Stomach smooth muscle (tissue), 2 donors: ENCODE results near the gene FGF7.
"Not testable (repeated sequence)": the region's sequence is repeated elsewhere in the genome, so short reads cannot be mapped to it uniquely, and the experiment has no call there.

Source experiments
- H3K27ac ChIP-seq: one replicate; pipeline ENCODE4 v1.7.0; 2013; ENCODE audit warnings: mild to moderate bottlenecking, low read length, inconsistent platforms
- H3K27me3 ChIP-seq, 2 donors: one replicate each; pipeline ENCODE4 v1.7.0; 2013; ENCODE audit warnings: low read length in 2 of 2; ENCODE audit not compliant: insufficient read depth in 2 of 2, control insufficient read depth in 1 of 2
- H3K36me3 ChIP-seq, 2 donors: one replicate each; pipeline ENCODE4 v1.7.0; 2013; ENCODE audit warnings: low read length in 2 of 2; ENCODE audit not compliant: control insufficient read depth in 2 of 2, insufficient read depth in 2 of 2
- H3K4me1 ChIP-seq: one replicate; pipeline ENCODE4 v1.7.0; 2013; ENCODE audit warnings: low read length; ENCODE audit not compliant: control insufficient read depth, insufficient read depth
- H3K4me3 ChIP-seq, 2 donors: one replicate each; pipeline ENCODE4 v1.7.0; 2013; ENCODE audit warnings: low read length in 2 of 2
- H3K9ac ChIP-seq, 2 donors: one replicate each; pipeline ENCODE4 v1.7.0; 2013; ENCODE audit warnings: low read length in 2 of 2, mild to moderate bottlenecking in 1 of 2
- H3K9me3 ChIP-seq, 2 donors: one replicate each; pipeline ENCODE4 v1.7.0; 2013; ENCODE audit warnings: low read length in 2 of 2; ENCODE audit not compliant: control insufficient read depth in 2 of 2
- donor health status: healthy.
- donor health status: Pancreatic carcinoma.

Gene FGF7, protein sequence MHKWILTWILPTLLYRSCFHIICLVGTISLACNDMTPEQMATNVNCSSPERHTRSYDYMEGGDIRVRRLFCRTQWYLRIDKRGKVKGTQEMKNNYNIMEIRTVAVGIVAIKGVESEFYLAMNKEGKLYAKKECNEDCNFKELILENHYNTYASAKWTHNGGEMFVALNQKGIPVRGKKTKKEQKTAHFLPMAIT

DNA sequence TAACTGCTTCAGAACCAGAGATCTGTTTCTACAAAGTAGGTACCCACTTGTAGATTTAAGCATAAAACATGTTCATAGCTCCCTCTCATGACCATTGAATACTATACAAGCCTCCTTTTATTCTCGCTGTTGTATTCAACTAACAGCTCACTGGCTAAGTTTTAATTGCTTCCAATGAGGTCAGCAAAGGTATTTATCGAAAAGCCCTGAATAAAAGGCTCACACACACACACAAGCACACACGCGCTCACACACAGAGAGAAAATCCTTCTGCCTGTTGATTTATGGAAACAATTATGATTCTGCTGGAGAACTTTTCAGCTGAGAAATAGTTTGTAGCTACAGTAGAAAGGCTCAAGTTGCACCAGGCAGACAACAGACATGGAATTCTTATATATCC lies at the start of gene FGF7:
FGF7 (plus strand) TSS at position 222 of the 400 bp plus-strand sequence. CDS start 1,056 bp downstream, outside the sequence.
- Histone ChIP-seq H3K27ac (peak within 1 kb of the TSS; percentile 64), H3K36me3 (no peaks in the 10 kb centered on the region), H3K9ac (peak within 1 kb of the TSS; percentile 63 to 79), H3K4me1 (no peaks in the 10 kb centered on the region), H3K9me3 (no peaks in the 10 kb centered on the region), H3K27me3 (no peaks in the 10 kb centered on the region), H3K4me3 (peak within 1 kb of the TSS; percentile 77 to 86)

GRCh38 chr15:49379996-49380395 lies 43.0 kb upstream of the FGF7 start:
- no peaks in the 10 kb centered on the region for H3K27me3 ChIP-seq

GRCh38 chr15:49380912-49381311 lies 42.1 kb upstream of the FGF7 start:
- Histone ChIP-seq H3K36me3 (no peaks in the 10 kb centered on the region), H3K27me3 (no peaks in the 10 kb centered on the region), H3K9me3 (no peaks in the 10 kb centered on the region), H3K27ac (no peak overlapping the region), H3K9ac (no peak overlapping the region), H3K4me1 (no peaks in the 10 kb centered on the region), H3K4me3 (no peak overlapping the region)

More at GRCh38 chr15:49379996-49380395, 43.0 kb upstream of the FGF7 start:
- no peak overlapping the region for H3K4me3 ChIP-seq
- no peaks in the 10 kb centered on the region for H3K4me1 ChIP-seq
- H3K9ac ChIP-seq, result no peak overlapping the region
- no peaks in the 10 kb centered on the region for H3K36me3 ChIP-seq
- H3K27ac ChIP-seq, result no peak overlapping the region
- no peaks in the 10 kb centered on the region for H3K9me3 ChIP-seq

DNA sequence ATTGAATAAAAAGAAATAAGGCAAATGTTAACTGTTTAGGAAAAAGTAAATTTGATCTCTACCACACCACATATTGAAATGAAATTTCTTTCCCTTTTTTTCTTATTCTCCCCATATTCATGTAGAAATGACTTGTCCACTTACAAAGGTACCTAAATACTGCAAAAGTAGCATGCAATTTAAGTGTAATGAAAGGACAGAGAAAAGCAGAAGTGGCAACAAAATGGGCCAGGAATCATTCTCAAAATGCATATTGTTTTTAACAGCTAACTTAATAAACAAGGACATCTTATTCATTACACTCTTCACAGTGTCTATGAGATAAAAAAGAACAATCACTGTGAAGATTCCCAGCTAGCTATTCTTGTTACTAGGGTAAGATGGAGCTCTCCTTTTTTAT lies 40.6 kb upstream of the FGF7 start:
- Histone ChIP-seq H3K4me3 (no peak overlapping the region), H3K36me3 (no peaks in the 10 kb centered on the region), H3K27ac (no peak overlapping the region), H3K27me3 (no peaks in the 10 kb centered on the region), H3K9me3 (no peaks in the 10 kb centered on the region), H3K9ac (no peak overlapping the region), H3K4me1 (no peaks in the 10 kb centered on the region)

DNA sequence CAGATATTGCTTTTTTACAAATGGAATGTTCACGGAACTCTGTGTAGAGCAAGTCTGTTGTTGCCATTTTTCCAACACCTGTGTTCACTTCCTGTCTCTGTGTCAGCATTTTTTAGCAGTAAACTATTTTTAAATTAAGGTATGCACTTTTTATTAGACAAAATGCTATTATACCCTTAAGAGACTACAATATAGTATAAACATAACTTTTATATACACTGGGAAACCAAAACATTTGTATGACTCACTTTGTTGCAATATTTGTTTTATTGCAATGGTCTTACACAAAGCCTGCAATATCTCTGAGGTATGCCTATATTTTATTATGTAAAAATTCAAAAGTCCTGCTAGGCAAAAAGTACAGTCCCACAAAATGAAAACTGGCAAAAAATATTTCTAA lies 39.8 kb upstream of the FGF7 start:
- Histone ChIP-seq H3K27me3 (no peaks in the 10 kb centered on the region), H3K36me3 (no peaks in the 10 kb centered on the region), H3K9ac (no peak overlapping the region), H3K4me1 (no peaks in the 10 kb centered on the region), H3K27ac (no peak overlapping the region), H3K4me3 (no peak overlapping the region), H3K9me3 (no peaks in the 10 kb centered on the region)

DNA sequence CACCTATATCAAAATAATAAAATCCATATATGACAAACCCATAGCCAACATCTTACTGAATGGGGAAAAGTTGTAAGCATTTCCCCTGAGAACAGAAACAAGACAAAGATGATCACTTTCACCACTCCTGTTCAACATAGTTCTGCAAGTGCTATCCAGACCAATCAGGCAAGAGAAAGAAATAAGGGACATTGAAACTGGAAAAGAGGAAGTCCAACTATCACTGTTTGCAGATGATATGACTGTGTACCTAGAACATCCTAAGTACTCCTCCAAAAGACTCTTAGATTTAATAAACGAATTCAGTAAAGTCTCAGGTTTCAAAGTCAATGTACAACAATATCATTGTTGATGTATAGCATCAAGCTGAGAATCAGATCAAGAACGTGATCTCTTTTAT lies 35.6 kb upstream of the FGF7 start:
- Histone ChIP-seq H3K36me3 (no peaks in the 10 kb centered on the region), H3K9me3 (no peaks in the 10 kb centered on the region), H3K9ac (no peak overlapping the region), H3K27me3 (no peaks in the 10 kb centered on the region), H3K27ac (no peak overlapping the region), H3K4me3 (no peak overlapping the region), H3K4me1 (no peaks in the 10 kb centered on the region)

DNA sequence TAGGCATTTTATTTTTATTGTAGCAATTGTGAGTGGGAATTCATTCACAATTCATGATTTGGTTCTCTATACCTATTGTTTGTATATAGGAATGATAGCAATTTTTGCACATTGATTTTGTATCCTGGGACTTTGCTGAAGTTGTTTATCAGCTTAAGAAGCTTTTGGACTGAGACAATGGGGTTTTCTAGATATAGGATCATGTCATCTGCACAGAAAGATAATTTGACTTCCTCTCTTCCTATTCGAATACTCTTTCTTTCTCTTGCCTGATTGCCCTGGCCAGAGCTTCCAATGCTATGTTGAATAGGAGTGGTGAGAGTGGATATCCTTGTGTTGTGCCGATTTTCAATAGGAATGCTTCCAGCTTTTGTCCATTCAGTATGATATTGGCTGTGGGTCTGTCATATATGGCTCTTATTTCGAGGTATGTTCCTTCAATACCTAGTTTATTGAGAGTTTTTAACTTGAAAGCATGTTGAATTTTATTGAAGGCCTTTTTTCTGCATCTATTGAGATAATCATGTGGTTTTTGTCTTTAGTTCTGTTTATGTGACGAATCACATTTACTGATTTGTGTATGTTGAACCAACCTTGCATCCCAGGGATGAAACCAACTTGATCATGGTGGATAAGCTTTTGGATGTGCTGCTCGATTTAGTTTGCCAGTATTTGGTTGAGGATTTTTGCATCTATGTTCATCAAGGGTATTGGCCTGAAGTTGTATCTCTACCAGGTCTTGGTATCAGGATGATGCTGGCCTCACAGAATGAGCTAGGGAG lies 20.3 kb upstream of the FGF7 start:
- not testable (repeated sequence) for H3K27ac ChIP-seq, H3K4me1 ChIP-seq, H3K9ac ChIP-seq, H3K27me3 ChIP-seq, H3K9me3 ChIP-seq, H3K36me3 ChIP-seq, H3K4me3 ChIP-seq

DNA sequence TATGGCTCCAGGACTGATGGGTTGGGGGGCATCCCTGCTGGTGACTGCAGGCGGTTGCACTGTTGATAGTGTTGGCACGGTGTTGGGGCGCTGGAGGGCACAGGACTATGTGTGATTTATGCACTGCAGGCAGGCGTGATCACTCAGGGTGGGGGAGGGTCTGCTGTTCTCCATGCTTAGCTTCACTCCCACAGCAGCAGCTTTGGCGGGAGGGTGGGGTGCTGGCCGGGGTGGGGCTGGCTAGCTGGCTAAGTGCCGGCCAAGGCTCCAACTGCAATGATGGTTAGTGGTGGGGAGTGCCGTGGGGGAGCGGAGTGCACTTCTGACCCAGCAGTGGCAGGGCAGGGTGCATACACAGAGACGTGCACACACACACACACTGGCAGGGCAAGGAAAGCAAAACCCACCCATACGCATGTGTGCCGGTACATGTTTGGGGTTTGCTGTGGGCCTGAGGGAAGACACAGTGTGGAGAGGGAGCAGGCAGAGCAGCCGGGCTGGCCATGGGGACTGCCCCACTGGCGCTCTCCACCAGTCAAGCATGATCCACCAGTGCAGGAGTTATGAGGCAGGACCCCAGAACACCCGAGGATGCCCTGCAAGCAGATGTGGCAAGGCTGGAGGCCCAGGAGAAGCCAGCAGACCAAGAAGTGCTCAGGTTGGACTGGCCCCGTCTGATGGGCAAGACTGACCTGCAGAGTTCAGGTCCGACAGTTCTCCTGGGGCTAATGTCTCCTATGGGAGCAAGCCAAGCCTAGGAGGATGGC lies 16.5 kb upstream of the FGF7 start:
- H3K27me3 ChIP-seq, result no peaks in the 10 kb centered on the region
- H3K4me3 ChIP-seq, result no peak overlapping the region
- no peaks in the 10 kb centered on the region for H3K4me1 ChIP-seq
- no peaks in the 10 kb centered on the region for H3K36me3 ChIP-seq
- H3K9ac ChIP-seq, result no peak overlapping the region
- H3K27ac ChIP-seq, result no peak overlapping the region
- H3K9me3 ChIP-seq, result no peaks in the 10 kb centered on the region

GRCh38 chr15:49410641-49411040 lies 12.4 kb upstream of the FGF7 start:
- H3K27ac ChIP-seq, result no peak overlapping the region
- H3K36me3 ChIP-seq, result no peaks in the 10 kb centered on the region
- H3K4me1 ChIP-seq, result no peaks in the 10 kb centered on the region
- no peaks in the 10 kb centered on the region for H3K27me3 ChIP-seq
- H3K4me3 ChIP-seq, result no peak overlapping the region
- no peak overlapping the region for H3K9ac ChIP-seq
- no peaks in the 10 kb centered on the region for H3K9me3 ChIP-seq

- Histone ChIP-seq H3K27ac (no peak overlapping the region), H3K27me3 (no peaks in the 10 kb centered on the region), H3K36me3 (no peaks in the 10 kb centered on the region), H3K4me1 (no peaks in the 10 kb centered on the region), H3K4me3 (no peak overlapping the region), H3K9ac (no peak overlapping the region), H3K9me3 (no peaks in the 10 kb centered on the region)
Observed at GRCh38 chr15:49412797-49413196, 10.2 kb upstream of the FGF7 start.
